Bronchial epithelial cell (primary cell): ENCODE data around the gene LRRC8E. TPM values are rescaled to one million over a fixed set of nuclear protein-coding genes. Genes with fewer than 3 reads are reported as not detected.
"Not testable (repeated sequence)": the region's sequence is repeated elsewhere in the genome, so short reads cannot be mapped to it uniquely, and the experiment has no call there.

Experiments
- DNase-seq: peaks from one replicate; pipeline ENCODE4 v3.0.0-alpha.2; 2010; ENCODE audit warnings: low read depth
- FAIRE-seq: peaks from 2 replicates; lab custom pipeline; 2011; peaks lifted over from hg19 to GRCh38; lab: Jason Lieb, UNC
- H3K27me3 ChIP-seq: 2 replicates; pipeline ENCODE4 v1.5.1; 2011; ENCODE audit warnings: low read length; ENCODE audit not compliant: control insufficient read depth, insufficient read depth
- H3K36me3 ChIP-seq: 2 replicates; pipeline ENCODE4 v1.5.1; 2011; ENCODE audit warnings: low read length; ENCODE audit not compliant: control insufficient read depth, insufficient read depth
- H3K4me3 ChIP-seq: 2 replicates; pipeline ENCODE4 v1.5.1; 2011; ENCODE audit warnings: mild to moderate bottlenecking, low read depth, low read length, control low read depth
- total RNA-seq: library from RNA; depleted of rRNA; stranded (reverse); fragments of >200 nt; gene quantifications from 2 replicates; pipeline ENCODE4 v1.2.1, GENCODE V29; 2014
- TF ChIP-seq, protein P1 (sequence below): IDR thresholded peaks from 2 replicates; pipeline ENCODE4 v1.5.1; 2011; ENCODE audit warnings: mild to moderate bottlenecking, moderate library complexity, low read length, control low read depth, inconsistent platforms; ENCODE audit not compliant: insufficient read depth, severe bottlenecking

Gene LRRC8E
- total RNA-seq, 1 donor from 2014 or later = 7.6 TPM

DNA sequence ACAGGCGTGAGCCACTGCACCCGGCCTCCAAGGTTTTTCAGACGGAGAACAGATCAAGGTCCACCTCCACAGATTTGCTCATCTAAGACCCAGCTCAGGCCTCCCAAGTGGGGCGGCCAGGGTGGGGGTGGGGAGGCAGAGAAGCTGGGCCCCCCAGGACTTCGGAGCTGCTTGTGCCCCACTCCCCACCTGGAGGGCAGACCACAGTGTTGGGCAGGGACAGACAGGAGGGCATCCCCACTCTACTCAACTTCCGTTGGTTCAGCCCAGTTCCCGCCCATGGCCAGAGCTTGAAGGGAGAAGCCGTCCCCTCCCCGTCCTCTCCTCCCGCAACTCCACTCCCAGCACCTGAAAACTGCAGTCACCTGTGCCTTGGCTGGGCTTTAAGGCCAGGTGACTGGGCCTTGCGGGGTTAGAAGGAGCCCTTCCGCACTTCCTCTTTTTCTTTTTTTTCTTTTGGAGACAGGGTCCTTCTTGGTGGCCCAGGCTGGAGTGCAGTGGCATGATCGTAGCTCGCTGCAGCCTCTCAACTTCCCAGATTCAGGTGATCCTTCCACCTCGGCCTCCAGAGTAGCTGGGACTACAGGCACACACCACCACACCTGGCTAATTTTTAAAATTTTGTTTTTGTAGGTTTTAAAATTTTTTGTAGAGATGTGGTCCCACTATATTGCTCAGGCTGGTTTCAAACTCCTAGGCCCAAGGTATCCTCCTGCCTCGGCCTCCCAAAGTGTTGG, 734 bp upstream of the LRRC8E start:
- Histone ChIP-seq H3K27me3 (no peaks in the 10 kb centered on the region), H3K4me3 (peak overlapping the region; percentile 82), H3K36me3 (no peaks in the 10 kb centered on the region)
- no peak for DNase-seq
- no peak for FAIRE-seq
- TF ChIP-seq, protein P1, sequence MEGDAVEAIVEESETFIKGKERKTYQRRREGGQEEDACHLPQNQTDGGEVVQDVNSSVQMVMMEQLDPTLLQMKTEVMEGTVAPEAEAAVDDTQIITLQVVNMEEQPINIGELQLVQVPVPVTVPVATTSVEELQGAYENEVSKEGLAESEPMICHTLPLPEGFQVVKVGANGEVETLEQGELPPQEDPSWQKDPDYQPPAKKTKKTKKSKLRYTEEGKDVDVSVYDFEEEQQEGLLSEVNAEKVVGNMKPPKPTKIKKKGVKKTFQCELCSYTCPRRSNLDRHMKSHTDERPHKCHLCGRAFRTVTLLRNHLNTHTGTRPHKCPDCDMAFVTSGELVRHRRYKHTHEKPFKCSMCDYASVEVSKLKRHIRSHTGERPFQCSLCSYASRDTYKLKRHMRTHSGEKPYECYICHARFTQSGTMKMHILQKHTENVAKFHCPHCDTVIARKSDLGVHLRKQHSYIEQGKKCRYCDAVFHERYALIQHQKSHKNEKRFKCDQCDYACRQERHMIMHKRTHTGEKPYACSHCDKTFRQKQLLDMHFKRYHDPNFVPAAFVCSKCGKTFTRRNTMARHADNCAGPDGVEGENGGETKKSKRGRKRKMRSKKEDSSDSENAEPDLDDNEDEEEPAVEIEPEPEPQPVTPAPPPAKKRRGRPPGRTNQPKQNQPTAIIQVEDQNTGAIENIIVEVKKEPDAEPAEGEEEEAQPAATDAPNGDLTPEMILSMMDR = no peak

DNA sequence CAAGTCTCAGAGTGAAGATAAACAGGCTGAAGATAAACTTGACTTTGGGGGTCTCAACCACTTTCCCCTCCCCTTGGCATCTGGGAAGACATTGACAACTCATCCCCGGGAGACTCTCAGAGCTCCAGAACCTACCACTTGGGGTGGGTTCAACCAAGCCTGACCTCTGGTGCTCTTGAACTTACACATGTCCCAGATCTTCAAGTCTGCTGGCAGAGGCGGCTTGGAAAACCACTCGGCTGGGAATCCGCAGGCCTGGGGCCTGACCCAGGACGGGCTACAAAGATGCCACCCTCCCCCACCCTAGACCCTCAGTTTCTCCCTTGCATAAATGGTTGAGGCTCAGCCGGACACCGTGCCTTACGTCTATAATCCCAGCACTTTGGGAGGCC, 512 bp downstream of the LRRC8E start:
- no peaks in the 10 kb centered on the region for H3K36me3 ChIP-seq
- H3K27me3 ChIP-seq = no peaks in the 10 kb centered on the region
- DNase-seq (no peak), FAIRE-seq (no peak)
- peak overlapping the region; percentile 82 for H3K4me3 ChIP-seq
- TF ChIP-seq, protein P1 = no peak

DNA sequence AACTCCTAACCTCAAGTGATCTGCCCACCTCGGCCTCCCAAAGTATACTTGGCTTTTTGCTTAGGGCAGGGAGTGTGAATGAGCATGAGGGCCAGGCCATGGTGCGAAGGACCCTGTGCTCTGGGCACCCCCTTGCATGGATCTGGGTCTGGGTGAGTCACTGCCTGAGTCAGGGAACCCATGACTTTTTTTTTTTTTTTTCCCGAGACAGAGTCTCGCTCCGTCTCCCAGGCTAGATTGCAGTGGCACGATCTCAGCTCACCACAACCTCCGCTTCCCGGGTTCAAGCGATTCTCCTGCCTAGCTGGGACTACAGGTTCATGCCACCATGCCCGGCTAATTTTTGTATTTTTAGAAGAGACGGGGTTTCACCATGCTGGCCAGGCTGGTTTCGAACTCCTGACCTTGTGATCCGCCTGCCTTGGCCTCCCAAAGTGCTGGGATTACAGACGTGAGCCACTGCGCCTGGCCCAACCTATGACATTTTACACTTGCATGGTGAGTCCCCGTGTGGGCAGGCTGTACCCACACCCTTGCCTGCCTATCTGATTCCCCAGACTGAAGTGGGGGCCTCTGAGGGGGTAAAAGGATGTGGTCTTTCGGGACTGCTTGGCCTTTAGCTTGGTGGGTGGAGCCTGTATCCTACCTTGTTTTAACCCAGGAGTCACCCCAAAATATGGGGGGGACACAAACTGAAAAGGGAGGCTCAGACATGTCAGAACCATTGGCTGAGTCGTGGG, 5.2 kb downstream of the LRRC8E start:
- not testable (repeated sequence) for H3K4me3 ChIP-seq, FAIRE-seq, H3K27me3 ChIP-seq, H3K36me3 ChIP-seq
- DNase-seq = peak; percentile 46

DNA sequence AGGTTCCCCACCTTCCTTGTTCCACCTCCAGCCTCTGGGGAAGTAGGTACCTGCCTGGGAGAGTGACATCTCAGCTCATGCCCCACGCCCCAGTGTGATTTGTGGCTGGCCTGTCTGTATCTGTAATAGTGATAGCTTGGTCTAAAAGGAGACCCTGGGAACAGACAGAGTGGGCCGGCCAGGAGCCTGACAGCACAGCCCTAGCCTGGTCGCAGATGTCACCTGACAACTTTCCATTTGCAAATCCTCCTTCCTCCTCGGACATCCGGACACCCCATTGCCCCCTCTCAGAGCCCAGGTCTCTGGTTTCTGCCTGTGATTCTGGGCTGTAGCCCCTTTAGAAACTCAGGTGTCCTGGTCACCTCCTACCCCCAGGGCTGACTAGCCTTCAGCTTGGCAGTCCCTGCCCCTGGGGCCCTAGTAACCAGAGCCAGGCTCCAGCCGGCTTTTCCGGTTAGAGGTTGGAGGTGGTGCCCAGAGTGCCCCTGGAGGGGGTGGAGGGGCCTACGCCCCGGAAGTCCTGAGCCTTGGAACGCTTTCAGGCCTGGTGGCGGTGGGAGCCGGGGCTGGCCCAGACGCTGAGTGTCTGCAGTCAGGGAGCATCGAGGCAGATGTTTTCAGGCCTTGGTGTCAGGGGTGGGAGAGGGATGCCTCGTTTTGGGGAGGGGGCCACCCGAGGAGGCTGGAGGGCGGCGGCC, 6.5 kb downstream of the LRRC8E start:
- TF ChIP-seq, protein P1 = no peak
- H3K36me3 ChIP-seq = peaks cover 3% of the 10 kb centered on the region
- H3K4me3 ChIP-seq = no peak overlapping the region
- no peaks in the 10 kb centered on the region for H3K27me3 ChIP-seq
- DNase-seq (peak; percentile 40), FAIRE-seq (no peak)

DNA sequence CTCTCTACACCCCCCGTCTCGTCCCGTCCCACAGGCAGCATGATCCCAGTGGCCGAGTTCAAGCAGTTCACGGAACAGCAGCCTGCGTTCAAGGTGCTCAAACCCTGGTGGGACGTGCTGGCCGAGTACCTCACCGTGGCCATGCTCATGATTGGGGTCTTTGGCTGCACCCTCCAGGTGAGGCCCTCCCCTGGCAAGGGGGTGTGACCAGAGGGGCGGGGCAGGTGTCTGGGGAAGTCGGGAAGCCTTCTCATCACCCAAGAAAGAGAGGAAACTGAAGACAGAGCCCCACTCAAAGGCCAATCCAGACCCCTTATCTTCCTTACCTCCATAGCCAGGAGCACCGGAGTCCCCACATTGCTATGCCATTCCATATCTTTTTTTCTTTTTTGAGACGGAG, 7.3 kb downstream of the LRRC8E start:
- no peak for DNase-seq
- FAIRE-seq = no peak
- H3K36me3 ChIP-seq = peaks cover 7% of the 10 kb centered on the region
- TF ChIP-seq, protein P1 = no peak
- H3K27me3 ChIP-seq = no peaks in the 10 kb centered on the region
- no peak overlapping the region for H3K4me3 ChIP-seq

DNA sequence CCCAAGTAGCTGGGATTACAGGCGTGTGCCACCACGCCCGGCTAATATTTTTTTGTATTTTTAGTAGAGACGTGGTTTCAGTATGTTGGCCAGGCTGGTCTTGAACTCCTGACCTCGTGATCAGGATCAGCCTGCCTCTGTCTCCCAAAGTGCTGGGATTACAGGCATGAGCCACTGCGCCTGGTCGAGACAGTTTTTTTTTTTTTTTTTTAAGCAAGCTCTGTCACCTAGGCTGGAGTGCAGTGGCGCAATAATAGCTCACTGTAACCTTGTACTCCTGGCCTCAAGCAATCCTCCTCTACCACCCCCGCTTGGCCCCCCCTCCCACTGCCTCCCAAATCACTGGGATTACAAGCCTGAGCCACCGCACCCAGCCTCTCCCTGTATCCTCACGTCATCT, 9.0 kb downstream of the LRRC8E start:
- H3K27me3 ChIP-seq = no peaks in the 10 kb centered on the region
- FAIRE-seq (no peak), DNase-seq (no peak)
- TF ChIP-seq, protein P1 = no peak
- H3K4me3 ChIP-seq = no peak overlapping the region
- peaks cover 7% of the 10 kb centered on the region for H3K36me3 ChIP-seq
